HepG2 (cell line): Measurements from ENCODE around the gene CARD19. TPM values are rescaled to one million over a fixed set of nuclear protein-coding genes. Genes with fewer than 3 reads are reported as not detected.

Source experiments
- CEBPB ChIP-seq: IDR thresholded peaks from 2 replicates; pipeline ENCODE4 v1.6.1; 2011; ENCODE audit warnings: low read depth, low read length, improper control_type of control experiment, borderline replicate concordance
- CHD4 ChIP-seq: fragments of 200-600 bp; sonication (generic); IDR thresholded peaks from 2 replicates; pipeline ENCODE4 v1.7.0; 2017; ENCODE audit warnings: mild to moderate bottlenecking, low read length, borderline replicate concordance
- PHF20 ChIP-seq: sonication (generic); formaldehyde crosslinking; IDR thresholded peaks from 2 replicates; pipeline ENCODE4 v1.5.0; 2020; ENCODE audit warnings: mild to moderate bottlenecking, missing genetic modification reagents
- REPIN1 ChIP-seq: sonication (generic); formaldehyde crosslinking; IDR thresholded peaks from 2 replicates; pipeline ENCODE4 v1.8.0; 2022; ENCODE audit warnings: missing genetic modification reagents, low read depth, mild to moderate bottlenecking, borderline replicate concordance
- TBX2 ChIP-seq: sonication (generic); formaldehyde crosslinking; IDR thresholded peaks from 2 replicates; pipeline ENCODE4 v1.5.0; 2020; ENCODE audit warnings: missing genetic modification reagents, mild to moderate bottlenecking, borderline replicate concordance
- ZKSCAN5 ChIP-seq: sonication (generic); formaldehyde crosslinking; IDR thresholded peaks from 2 replicates; pipeline ENCODE4 v1.5.1; 2020; ENCODE audit warnings: mild to moderate bottlenecking, missing genetic modification reagents
- ZNF124 ChIP-seq: sonication (generic); formaldehyde crosslinking; IDR thresholded peaks from 2 replicates; pipeline ENCODE4 v1.4.0; 2020; ENCODE audit warnings: missing genetic modification reagents
- ZNF441 ChIP-seq: sonication (generic); formaldehyde crosslinking; IDR thresholded peaks from 2 replicates; pipeline ENCODE4 v1.7.0; 2021; ENCODE audit warnings: missing genetic modification reagents, borderline replicate concordance
- ZNF557 ChIP-seq: sonication (generic); formaldehyde crosslinking; IDR thresholded peaks from 2 replicates; pipeline ENCODE4 v1.4.0; 2020; ENCODE audit warnings: missing genetic modification reagents
- ZNF652 ChIP-seq: IDR thresholded peaks from 2 replicates; pipeline ENCODE4 v1.6.1; 2016; ENCODE audit warnings: low read depth, borderline replicate concordance
- polyA plus RNA-seq, 8 experiments: library from polyadenylated mRNA; depleted of rRNA in 3 of 8; stranded (reverse) in 7 of 8; unstranded in 1 of 8; fragments of >200 nt; fragmentation: Illumina TruSeq in 4 of 8; extraction: Trizol in 4 of 8; gene quantifications; 2 replicates each; pipeline versions ENCODE4 v1.2.1 to v1.2.3, GENCODE V29; 2011 to 2016; ENCODE audit warnings: low read depth in 4 of 8, missing spikeins in 1 of 8, mixed read lengths in 1 of 8; ENCODE audit not compliant: insufficient read depth in 1 of 8
- total RNA-seq, 5 experiments: library from RNA; depleted of rRNA; stranded (reverse); fragments of >200 nt; fragmentation: Illumina TruSeq; extraction: Trizol; gene quantifications; 2 replicates each; pipeline ENCODE4 v1.2.3, GENCODE V29; 2016; ENCODE audit warnings: low read depth in 1 of 5
- TF ChIP-seq, protein P1 (sequence below): sonication (generic); formaldehyde crosslinking; IDR thresholded peaks from 2 replicates; pipeline ENCODE4 v1.8.1; 2023; ENCODE audit warnings: mild to moderate bottlenecking, missing genetic modification reagents, borderline replicate concordance
- TF ChIP-seq, protein P2 (sequence below): sonication (generic); formaldehyde crosslinking; IDR thresholded peaks from 2 replicates; pipeline ENCODE4 v1.4.0; 2020; ENCODE audit warnings: mild to moderate bottlenecking, low read depth, missing genetic modification reagents
- TF ChIP-seq, protein P3 (sequence below): IDR thresholded peaks from 2 replicates; pipeline ENCODE4 v1.6.1; 2012; ENCODE audit warnings: inconsistent platforms
- TF ChIP-seq, protein P4 (sequence below): sonication (generic); formaldehyde crosslinking; IDR thresholded peaks from 2 replicates; pipeline ENCODE4 v1.4.0; 2020; ENCODE audit warnings: missing genetic modification reagents, mild to moderate bottlenecking, borderline replicate concordance
- TF ChIP-seq, protein P5 (sequence below): sonication (generic); formaldehyde crosslinking; IDR thresholded peaks from 2 replicates; pipeline ENCODE4 v1.4.0; 2020; ENCODE audit warnings: missing genetic modification reagents, borderline replicate concordance
- TF ChIP-seq, protein P6 (sequence below): sonication (generic); formaldehyde crosslinking; IDR thresholded peaks from 2 replicates; pipeline ENCODE4 v1.4.0; 2020; ENCODE audit warnings: mild to moderate bottlenecking, missing genetic modification reagents
- TF ChIP-seq, protein P7 (sequence below): sonication (generic); formaldehyde crosslinking; IDR thresholded peaks from 2 replicates; pipeline ENCODE4 v1.8.0; 2022; ENCODE audit warnings: mild to moderate bottlenecking, missing genetic modification reagents, borderline replicate concordance

CARD19 gene
- total and polyA plus RNA-seq, 2 of the 13 experiments (the other 11 are each of a cell fraction or from before 2014, with no cell fraction given) = 18.4 to 47.2 TPM

DNA sequence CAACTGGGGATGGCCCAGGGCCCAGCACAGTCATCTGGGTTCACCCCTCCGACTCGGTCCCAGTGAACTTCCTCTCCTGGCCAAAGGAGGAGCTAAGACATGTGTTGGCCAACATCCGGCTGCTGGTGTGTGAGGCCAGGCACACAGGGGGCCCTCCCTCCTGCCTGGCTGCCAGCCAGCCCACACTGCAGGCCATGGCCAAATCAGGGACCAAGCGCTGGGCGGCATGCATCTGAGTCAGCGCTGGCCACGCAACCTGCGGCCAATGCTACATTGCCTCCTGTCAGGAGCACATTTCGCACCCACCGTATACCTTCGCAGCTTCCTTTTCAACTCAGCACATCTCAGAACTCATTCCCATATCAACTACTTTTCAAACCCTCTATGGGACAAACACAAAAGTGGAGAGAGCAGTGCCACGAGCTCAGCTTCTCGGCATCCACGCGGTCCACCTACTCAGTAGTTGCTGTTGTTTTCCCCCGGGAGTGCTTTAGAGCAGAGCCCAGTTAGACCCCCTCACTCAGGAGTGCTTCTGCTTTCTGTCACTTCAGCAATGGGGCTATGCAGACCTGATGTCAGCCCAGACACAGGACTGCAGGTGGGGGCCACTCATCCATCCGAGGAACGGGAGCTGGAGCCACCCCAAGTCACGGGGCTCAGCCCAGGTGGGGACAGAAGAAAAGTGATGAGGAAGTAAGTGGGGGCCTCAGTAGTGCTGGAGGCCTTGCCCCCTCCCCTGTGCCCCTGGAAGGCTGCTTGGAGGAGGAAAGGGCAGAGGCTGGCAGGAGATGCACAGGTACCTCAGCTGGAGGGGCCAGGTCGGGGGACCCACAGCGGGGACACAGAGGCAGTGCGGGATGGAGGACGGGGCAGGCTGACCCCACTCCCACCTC is 24.2 kb downstream of the CARD19 start (continued):
- TF ChIP-seq TBX2 (peak; percentile 94), PHF20 (CRISPR knock-in tag) (peak; percentile 69; the same call in 1 of the 2 replicates), ZNF124 (CRISPR knock-in tag) (peak; percentile 89; the same call in 1 of the 2 replicates), REPIN1 (CRISPR knock-in tag) (peak; percentile 94), CHD4 (no peak), CEBPB (peak; percentile 91), ZNF652 (CRISPR knock-in tag) (0 out of 2 replicates have a peak, but pooled peaks have one; percentile 31), ZNF441 (CRISPR knock-in tag) (peak; percentile 91; the same call in 1 of the 2 replicates), ZKSCAN5 (0 out of 2 replicates have a peak, but pooled peaks have one; percentile 49), ZNF557 (peak; percentile 47; the same call in 1 of the 2 replicates)
- TF ChIP-seq, protein P1, sequence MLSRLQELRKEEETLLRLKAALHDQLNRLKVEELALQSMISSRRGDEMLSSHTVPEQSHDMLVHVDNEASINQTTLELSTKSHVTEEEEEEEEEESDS (CRISPR knock-in tag) = peak; percentile 73; the same call in 1 of the 2 replicates
- TF ChIP-seq, protein P2, sequence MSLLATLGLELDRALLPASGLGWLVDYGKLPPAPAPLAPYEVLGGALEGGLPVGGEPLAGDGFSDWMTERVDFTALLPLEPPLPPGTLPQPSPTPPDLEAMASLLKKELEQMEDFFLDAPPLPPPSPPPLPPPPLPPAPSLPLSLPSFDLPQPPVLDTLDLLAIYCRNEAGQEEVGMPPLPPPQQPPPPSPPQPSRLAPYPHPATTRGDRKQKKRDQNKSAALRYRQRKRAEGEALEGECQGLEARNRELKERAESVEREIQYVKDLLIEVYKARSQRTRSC (CRISPR knock-in tag) = no peak; the same call in 1 of the 2 replicates
- TF ChIP-seq, protein P3, sequence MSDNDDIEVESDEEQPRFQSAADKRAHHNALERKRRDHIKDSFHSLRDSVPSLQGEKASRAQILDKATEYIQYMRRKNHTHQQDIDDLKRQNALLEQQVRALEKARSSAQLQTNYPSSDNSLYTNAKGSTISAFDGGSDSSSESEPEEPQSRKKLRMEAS = peak; percentile 96
- TF ChIP-seq, protein P4, sequence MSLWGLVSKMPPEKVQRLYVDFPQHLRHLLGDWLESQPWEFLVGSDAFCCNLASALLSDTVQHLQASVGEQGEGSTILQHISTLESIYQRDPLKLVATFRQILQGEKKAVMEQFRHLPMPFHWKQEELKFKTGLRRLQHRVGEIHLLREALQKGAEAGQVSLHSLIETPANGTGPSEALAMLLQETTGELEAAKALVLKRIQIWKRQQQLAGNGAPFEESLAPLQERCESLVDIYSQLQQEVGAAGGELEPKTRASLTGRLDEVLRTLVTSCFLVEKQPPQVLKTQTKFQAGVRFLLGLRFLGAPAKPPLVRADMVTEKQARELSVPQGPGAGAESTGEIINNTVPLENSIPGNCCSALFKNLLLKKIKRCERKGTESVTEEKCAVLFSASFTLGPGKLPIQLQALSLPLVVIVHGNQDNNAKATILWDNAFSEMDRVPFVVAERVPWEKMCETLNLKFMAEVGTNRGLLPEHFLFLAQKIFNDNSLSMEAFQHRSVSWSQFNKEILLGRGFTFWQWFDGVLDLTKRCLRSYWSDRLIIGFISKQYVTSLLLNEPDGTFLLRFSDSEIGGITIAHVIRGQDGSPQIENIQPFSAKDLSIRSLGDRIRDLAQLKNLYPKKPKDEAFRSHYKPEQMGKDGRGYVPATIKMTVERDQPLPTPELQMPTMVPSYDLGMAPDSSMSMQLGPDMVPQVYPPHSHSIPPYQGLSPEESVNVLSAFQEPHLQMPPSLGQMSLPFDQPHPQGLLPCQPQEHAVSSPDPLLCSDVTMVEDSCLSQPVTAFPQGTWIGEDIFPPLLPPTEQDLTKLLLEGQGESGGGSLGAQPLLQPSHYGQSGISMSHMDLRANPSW (CRISPR knock-in tag) = peak; percentile 57; the same call in 1 of the 2 replicates
- TF ChIP-seq, protein P5, sequence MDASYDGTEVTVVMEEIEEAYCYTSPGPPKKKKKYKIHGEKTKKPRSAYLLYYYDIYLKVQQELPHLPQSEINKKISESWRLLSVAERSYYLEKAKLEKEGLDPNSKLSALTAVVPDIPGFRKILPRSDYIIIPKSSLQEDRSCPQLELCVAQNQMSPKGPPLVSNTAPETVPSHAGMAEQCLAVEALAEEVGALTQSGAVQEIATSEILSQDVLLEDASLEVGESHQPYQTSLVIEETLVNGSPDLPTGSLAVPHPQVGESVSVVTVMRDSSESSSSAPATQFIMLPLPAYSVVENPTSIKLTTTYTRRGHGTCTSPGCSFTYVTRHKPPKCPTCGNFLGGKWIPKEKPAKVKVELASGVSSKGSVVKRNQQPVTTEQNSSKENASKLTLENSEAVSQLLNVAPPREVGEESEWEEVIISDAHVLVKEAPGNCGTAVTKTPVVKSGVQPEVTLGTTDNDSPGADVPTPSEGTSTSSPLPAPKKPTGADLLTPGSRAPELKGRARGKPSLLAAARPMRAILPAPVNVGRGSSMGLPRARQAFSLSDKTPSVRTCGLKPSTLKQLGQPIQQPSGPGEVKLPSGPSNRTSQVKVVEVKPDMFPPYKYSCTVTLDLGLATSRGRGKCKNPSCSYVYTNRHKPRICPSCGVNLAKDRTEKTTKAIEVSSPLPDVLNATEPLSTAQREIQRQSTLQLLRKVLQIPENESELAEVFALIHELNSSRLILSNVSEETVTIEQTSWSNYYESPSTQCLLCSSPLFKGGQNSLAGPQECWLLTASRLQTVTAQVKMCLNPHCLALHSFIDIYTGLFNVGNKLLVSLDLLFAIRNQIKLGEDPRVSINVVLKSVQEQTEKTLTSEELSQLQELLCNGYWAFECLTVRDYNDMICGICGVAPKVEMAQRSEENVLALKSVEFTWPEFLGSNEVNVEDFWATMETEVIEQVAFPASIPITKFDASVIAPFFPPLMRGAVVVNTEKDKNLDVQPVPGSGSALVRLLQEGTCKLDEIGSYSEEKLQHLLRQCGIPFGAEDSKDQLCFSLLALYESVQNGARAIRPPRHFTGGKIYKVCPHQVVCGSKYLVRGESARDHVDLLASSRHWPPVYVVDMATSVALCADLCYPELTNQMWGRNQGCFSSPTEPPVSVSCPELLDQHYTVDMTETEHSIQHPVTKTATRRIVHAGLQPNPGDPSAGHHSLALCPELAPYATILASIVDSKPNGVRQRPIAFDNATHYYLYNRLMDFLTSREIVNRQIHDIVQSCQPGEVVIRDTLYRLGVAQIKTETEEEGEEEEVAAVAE (CRISPR knock-in tag) = peak; percentile 78; the same call in 1 of the 2 replicates
- TF ChIP-seq, protein P6, sequence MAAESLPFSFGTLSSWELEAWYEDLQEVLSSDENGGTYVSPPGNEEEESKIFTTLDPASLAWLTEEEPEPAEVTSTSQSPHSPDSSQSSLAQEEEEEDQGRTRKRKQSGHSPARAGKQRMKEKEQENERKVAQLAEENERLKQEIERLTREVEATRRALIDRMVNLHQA (CRISPR knock-in tag) = no peak
- TF ChIP-seq, protein P7, sequence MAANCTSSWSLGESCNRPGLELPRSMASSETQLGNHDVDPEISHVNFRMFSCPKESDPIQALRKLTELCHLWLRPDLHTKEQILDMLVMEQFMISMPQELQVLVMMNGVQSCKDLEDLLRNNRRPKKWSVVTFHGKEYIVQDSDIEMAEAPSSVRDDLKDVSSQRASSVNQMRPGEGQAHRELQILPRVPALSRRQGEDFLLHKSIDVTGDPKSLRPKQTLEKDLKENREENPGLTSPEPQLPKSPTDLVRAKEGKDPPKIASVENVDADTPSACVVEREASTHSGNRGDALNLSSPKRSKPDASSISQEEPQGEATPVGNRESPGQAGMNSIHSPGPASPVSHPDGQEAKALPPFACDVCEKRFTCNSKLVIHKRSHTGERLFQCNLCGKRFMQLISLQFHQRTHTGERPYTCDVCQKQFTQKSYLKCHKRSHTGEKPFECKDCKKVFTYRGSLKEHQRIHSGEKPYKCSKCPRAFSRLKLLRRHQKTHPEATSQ (CRISPR knock-in tag) = 0 out of 2 replicates have a peak, but pooled peaks have one; percentile 44
